HG02759 (cell line): ENCODE measurements around the gene TPRG1L.

Source experiments
- ATAC-seq: cut with Tn5 transposase; IDR thresholded peaks from one replicate; pipeline ENCODE4 v1.9.1; 2021; ENCODE audit warnings: mild to moderate bottlenecking, moderate library complexity; ENCODE audit not compliant: unreplicated experiment

The TPRG1L gene

DNA sequence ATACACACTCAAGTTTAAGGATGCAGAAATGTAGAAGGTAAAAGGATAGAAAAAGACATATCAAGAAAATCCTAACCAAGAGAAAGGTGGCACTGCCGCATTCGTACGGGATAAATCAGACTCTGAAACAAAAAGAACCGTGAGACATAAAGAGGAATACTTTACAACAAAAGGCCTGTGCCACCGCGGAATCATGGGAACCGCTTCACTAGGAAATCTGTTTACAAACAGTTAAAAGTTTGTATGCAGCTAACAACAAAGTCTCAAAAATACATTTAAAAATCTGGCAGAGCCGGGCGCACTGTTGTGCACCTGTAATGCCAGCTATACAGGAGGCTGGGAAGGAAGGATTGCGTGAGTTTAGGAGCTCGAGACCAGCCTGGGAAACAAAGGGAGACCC lies 17.0 kb downstream of the TPRG1L start:
- ATAC-seq, result no peak

DNA sequence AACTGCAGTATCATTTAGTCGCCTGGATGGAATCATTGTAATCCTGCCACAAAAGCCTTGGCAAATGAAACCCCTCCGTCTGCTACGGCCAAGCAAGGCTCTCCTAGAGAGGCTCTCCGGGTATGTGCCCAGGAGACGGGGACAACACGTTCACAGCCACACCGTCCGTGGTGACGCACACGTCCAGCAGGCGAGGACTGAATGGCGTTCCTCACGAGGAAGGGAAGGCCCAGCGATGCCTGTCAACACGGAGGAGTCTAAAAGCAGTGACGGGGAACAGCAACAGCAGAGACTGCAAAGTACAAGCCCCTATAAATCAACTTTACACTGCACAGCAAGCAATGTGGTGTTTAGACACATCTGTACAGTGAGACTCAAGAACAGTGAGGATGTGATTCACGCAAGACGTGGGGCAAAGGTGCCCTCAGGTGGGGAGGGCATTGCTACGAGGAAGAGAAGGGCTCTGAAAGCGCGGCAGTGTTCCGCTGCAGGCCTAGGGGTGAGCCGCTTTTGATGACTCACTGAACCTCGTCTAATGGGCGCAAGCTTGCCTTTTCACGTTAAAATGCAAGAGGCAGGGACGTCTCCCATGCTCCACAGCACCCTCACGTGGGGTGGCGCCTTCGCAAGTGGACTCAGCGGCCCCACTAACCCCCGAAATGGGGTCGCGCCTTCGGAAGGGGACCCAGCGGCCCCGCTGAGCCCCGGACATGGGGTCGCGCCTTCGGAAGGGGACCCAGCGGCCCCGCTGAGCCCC lies 18.3 kb downstream of the TPRG1L start:
- no peak for ATAC-seq

DNA sequence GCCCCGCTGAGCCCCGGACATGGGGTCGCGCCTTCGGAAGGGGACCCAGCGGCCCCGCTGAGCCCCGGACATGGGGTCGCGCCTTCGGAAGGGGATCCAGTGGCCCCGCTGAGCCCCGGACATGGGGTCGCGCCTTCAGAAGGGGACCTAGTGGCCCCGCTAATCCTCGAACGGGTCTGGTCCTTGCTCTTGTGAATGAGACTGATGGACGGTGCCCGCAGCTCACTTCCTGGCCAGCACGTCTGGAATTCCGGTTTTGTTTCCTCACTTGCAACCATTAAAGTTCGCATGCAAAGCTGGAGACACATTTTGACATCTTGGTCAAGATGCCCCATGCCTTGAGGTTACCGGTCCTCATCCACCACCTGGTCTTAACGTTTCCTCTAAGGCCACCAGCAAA lies 19.5 kb downstream of the TPRG1L start:
- no peak for ATAC-seq

DNA sequence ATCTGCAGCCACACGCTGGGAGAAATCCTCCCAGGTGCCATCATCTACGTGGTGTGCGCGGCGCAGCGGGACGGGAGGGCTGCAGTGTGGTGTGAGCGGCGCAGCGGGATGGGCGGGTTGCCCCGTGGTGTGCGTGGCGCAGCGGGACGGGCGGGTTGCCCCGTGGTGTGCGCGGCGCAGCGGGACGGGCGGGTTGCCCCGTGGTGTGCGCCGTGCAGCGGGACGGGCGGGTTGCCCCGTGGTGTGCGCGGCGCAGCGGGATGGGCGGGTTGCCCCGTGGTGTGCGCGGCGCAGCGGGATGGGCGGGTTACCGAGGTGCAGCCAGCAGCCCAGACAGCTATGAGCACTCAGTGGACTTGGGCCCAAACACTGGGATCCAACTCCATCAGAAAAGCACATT lies 20.4 kb downstream of the TPRG1L start:
- no peak for ATAC-seq

DNA sequence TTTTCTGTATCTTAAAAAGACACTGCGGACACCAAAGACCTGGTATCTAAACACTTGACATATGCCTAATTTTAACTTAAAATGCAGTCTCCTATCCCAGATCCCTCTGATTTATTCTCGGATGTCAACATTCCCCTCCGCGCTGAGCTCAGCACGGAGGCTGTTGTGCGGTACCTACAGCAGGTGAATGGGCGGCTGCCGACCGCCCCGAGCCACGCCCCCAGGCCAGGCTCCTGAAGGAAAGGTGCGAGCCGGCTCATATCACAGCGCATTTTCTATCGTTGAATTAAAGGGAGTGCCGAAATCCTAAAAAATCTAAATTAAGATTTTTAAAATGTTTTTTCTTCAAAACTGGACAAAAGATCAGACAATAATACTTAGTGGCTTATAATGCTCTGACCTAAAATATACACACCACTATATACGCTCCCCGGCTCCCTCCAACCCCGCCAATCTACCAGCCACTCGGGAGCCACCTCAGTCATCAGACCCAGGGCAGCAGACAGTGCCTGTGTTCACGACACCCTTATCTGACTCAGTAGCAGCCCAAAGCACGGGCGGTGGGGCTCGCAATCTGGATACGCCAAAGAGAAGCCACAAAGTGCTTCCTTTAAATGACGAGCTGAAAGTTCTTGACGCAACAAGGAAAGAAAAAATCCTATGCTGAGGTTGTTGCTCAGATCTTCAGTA lies 21.0 kb downstream of the TPRG1L start:
- no peak for ATAC-seq

DNA sequence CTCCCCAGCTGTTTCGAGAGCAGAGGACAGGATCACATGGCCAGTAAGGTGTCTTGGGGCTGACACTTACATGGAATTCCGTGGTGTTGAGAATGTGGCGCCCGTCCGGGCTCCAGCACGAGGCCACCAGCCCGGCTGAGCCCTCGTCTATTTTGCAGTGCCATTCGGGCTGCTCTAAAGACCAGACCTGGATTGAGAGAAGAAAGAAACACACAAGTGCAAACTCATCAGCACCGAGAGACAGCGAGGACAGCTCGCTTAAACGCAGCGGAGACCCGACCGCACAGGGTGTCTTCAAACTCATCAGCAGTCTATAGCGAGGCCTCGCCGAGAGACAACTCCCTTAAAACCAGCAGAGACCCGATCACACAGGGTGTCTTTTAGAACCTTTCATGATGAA lies 21.8 kb downstream of the TPRG1L start:
- no peak for ATAC-seq

DNA sequence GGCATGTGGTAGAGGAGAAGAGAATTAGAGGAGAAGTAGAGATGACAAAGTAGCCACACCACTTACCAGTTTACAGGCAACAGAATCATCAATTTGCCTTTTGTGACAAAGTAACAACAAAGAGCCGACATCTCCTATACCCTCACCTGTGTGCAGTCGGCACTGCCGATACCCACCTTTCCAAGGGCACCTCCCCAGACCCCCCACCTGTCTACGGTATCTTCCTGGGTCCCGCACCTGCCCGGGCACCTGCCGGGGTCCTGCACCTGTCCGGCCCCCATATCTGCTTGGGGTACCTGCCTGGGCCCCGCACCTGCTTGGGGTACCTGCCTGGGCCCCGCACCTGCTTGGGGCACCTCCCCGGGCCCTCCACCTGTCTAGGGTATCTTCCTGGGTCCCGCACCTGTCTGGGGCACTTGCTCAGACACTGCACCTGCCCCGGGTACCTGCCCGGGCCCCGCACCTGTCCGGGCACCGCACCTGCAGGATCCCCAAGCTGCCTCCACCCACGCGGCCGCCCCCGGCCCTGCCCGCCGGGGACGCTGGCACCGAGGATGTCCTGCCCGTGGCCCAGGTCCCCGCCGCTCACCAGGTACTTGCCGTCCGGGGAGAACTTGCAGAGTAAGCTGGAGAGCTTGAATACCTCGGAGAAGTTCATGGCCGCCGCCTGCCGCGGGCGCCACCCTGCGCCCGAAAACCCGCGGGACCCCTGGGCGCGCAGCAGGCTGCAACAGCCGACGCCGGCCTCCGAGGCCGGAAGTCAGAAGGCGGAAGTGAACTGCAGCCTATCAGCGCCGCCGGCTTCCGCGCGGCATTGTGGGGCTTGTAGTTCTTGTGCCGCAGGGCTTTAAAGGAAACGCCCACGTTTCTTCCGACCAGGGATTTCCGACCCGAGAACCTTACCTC lies 24.8 kb downstream of the TPRG1L start, which contains the start of gene WRAP73:
Gene WRAP73, minus strand, starts transcription at position 762 of the 906 bp plus-strand sequence. Its CDS starts 104 bp downstream, at position 658.
- peak; percentile 85 for ATAC-seq

DNA sequence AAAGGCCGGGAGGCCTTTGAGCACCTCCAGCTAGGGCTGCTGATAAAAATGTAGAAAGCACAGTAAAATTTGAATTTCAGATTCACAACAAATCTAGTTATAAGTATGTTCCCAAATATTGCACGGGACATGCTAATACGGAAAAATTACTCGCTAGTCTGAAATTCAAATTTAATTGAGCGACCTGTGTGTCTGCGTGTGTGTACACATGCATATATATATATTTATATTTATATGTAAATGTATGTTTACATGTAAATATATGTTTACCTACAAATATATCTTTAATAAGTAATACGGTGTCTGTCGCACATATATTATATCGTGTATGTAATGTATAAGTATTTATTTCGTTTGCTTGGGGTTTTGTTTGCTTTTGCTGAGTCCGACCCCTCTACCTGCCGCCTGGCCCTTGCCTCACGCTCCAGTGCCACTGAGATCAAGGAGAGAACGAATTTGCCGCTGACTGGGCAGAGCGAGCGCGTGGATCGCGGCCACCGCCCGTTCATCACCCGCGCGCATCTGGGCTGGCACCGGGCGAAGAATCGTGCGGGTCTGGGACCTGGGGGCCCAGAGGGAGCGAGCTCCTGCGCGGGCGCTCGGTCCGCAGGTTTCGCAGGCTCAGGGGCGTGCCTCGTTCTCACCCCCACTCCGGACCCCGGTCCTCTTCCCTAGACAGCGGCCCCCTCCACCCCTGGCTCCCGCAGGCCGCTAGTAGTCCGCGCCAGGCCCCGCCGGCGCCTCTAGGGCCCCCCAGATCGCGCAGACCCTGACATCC lies 25.6 kb downstream of the TPRG1L start:
- no peak for ATAC-seq

DNA sequence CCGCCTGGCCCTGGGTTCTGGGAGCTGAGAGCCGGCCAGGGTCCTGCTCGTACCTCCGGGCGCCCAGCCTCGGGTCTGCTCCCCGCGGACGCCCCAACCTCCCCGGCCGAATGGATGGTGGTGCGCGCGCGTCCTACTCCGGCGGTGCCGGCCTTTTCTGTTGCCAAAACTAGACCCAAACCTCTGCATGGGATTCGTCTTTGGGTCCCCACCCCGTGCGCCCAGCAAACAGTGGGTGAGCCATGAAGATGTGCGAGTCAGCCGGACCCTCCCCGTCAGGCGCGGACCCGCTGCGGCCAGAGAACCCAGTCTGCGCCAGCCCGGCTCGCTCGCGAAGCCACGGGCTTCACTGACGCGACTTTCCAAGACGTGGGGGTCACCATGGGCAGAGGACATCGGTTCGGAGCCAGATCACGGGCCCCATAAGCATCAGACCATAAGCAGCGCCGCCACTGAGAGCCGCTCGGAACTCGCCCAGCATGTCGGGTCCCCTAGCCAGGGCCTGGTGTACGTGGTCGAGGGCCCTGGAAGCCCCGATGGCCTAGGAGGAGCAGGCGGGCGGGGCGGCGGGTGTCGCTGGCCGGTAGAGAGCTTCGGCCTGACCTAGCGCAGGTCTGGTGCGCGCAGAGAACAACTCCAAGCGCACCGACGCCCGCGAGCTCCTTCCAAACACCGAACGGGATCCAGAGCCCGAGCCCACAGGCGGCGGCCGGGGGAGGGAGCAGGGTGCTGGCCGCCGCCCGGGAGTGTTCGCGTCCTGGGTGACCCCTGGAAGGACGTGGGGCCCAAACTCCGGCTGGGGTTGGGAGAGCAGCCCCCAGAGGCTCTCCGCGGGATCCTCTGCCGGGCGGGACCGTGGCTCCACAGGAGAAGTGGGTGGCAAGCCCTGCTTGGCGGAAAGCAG lies 26.5 kb downstream of the TPRG1L start:
- ATAC-seq, result no peak

DNA sequence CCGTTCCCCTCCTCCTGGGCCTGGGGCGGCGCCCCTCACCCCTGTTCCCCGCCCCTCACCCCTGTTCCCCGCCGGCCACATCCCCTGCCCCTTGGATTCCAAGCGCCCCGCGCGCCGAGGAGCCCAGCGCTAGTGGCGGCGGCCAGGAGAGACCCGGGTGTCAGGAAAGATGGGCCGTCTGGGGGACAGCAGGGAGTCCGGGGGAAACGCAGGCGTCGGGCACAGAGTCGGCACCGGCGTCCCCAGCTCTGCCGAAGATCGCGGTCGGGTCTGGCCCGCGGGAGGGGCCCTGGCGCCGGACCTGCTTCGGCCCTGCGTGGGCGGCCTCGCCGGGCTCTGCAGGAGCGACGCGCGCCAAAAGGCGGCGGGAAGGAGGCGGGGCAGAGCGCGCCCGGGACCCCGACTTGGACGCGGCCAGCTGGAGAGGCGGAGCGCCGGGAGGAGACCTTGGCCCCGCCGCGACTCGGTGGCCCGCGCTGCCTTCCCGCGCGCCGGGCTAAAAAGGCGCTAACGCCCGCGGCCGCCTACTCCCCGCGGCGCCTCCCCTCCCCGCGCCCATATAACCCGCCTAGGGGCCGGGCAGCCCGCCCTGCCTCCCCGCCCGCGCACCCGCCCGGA lies 27.2 kb downstream of the TPRG1L start, which contains the start of gene TP73:
Gene TP73, plus strand, starts transcription at position 587 of the 618 bp plus-strand sequence. CDS start 29,850 bp downstream, outside the sequence.
- peak; percentile 23 for ATAC-seq

DNA sequence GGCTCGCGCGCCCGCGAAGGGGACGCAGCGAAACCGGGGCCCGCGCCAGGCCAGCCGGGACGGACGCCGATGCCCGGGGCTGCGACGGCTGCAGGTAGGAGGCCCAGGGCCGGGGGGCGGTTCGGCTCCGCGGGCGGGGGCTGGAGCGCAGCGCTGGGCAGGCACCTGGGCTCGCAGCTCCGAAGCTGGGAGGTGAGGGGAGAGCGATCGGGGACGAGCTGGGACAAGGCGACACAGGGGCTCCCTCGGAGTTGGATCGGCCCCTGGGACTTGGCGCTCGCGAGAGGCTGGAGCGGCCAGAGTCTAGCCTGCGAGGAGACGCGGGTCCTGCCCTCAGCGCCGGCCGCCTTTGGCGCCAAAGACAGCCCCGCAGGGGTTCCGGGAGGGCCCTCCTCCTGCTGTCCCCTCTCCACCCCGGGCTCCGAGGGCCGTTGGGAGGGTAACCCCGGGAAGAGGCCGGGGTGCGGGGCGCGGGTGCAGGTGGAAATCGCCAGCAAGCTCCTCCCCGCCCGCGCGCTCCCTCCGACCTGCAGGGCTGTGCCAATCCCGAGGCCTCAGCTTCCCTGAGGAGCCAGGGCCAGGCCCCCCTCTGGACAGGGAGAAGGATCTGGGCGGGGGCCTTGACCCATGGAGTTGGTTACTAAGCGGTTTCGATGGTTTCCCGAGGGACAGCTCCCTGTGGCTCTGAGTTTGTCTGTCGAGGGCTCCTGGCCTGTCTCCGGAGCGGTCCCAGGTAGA lies 27.9 kb downstream of the TPRG1L start:
- ATAC-seq, result peak; percentile 7

DNA sequence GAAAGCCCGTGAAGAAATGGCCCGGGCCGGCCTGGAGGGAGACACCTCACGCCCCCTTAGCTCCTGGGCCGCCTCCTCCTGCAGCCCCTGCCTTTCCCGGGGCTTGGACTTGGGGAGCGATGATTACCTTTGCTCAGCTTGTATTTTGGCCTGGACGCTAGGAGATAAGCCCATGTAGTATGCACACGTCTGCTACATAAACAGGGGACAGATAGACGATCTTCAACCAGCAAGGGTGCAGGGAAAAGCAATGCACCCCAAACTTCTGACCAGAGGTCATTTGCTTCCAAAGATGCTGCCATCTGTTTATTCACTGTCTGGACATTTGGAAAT lies 28.4 kb downstream of the TPRG1L start:
- no peak for ATAC-seq

DNA sequence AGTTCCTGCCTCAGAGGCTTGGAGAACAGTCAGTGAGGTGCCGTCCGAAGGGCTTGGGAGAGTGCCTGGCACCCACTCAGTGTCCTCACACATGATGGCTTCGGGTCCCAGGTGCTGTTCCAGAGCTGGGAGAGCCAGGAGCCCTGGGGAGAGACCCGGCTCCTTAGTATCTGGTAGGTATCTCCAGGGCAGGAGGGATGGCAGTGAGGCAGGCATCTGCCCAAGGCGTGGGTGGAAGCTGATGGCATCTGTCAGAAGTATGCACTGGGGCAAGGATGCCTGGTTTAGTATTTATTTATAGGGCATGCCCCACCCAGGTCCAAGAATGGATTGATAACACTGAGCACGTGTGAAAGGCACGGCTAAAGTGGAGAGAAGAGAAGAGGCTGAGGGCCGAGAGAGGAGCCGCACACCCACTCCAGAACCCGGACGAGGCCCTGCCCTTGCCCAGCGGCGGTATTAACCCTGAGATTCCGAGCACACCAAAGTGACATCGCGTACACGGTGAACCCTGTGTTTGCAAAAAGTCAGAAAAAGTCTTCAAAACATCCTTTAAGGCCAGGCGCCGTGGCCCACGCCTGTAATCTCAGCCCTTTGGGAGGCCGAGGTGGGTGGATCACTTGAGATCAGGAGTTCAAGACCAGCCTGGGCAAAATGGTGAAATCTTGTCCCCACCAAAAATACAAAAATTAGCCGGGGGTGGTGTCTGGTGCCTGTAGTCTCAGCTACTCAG lies 29.9 kb downstream of the TPRG1L start:
- ATAC-seq, result no peak

DNA sequence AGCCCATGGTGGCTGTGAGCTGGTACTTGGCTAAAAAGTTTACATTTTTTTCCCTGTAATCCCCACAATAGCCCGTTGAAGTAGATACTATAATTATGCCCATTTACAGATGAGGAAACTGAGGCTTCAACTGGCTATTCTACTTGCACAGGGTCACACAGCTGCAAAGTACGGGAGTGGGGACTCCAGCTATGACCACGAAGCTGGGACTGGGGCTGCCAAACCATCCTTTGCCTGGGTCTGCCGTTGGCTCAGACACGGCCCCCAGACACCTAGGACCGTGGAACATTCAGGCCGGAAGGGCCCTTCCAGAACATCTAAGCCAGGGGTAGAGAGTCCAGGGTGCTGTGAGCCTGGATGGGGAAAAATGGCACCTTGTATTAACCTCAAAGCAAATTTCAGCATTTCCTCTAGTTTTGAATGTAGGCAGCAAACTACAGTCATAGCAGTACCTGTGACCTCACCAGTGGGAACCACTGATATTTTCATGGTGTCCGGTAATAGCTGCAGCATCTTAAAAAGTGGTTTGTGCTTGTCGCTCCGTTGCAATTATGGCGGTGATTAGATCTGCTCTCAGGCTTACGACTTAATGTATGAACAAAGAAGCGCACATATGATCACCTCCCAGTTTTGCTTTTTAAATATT lies 31.8 kb downstream of the TPRG1L start:
- peak; percentile 41 for ATAC-seq

DNA sequence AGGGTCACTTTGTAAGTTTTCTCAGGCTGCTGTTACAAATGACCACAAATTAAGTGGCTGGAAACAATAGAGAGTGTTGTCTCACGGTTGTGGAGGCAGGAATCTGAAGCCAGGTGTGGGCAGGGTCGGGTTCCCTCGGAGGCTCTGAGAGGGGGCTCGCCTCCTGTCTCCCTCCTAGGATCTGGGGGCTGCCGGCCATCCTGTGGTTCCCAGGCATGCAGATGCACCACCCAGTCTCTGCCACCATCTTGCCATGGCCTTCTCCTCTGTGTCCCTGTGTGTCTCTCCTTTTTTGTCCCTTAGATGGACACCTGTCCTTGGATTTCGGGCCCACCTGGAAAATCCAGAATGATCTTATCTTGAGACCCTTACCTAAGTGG lies 32.3 kb downstream of the TPRG1L start:
- peak; percentile 8 for ATAC-seq

DNA sequence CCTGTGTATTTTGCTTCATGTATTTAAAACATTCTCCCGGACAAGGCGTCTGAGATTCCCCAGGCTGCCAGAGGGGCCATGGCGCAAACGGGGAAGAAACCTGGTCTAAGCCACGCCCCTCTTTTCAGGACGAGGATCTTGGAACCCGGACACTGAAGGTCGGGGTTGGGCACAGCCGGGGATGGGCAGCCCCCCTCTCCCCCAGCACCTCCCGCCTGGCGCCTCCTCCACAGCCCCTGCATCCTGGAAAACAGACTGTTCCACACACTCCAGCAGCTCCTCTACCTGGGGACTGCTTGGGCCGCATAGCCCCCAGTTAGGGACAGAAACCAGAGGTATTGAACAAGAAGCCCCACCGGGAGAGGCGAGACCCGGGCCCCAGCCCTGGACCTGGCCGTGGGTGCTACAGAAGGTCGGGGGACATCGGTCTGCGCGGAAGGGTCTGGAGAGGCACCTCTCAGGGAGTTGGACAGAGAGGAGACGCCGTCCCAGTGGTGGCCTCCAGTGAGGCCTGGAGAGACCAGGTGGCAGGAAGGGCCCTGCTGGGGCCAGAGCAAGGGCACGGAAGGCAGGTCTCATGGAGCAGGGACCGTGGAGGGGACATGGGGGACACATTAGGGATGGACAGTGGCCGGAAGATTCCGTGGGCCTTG lies 32.9 kb downstream of the TPRG1L start:
- no peak for ATAC-seq

DNA sequence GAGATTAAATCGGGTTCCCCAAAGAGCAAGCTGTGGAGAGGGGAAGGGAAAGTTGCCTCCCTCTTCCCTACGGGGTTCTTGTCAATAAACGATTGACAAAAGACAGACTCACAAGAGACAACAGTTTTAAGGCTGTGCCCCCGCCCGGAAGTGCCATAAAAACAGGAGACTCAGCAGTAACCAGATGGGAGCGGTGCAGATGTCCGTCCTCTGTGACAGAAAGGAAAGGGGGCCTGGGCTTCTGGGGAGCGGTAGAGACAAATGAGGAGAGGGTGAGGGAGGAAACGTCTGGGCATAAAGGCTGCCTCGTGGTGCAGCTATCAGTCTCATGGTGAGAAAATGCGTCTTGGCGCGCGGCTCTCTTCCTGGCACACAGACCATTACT lies 33.4 kb downstream of the TPRG1L start:
- no peak for ATAC-seq
